ENCODE results near the gene CAPN9.

GRCh38 chr1:230750576-230750975 lies 3.4 kb downstream of the CAPN9 start:
- no peak for TF ChIP-seq CTCF (IDR thresholded peaks at IDR 0.05)
- no peak for TF ChIP-seq POLR2A (IDR thresholded peaks at IDR 0.05)
